HG03025 (cell line): ENCODE measurements around the gene OLAH.

ENCODE experiments used
- ATAC-seq: cut with Tn5 transposase; IDR thresholded peaks from one replicate; pipeline ENCODE4 v1.9.1; 2021; ENCODE audit warnings: mild to moderate bottlenecking, moderate library complexity; ENCODE audit not compliant: unreplicated experiment, low FRiP score

Gene OLAH

DNA sequence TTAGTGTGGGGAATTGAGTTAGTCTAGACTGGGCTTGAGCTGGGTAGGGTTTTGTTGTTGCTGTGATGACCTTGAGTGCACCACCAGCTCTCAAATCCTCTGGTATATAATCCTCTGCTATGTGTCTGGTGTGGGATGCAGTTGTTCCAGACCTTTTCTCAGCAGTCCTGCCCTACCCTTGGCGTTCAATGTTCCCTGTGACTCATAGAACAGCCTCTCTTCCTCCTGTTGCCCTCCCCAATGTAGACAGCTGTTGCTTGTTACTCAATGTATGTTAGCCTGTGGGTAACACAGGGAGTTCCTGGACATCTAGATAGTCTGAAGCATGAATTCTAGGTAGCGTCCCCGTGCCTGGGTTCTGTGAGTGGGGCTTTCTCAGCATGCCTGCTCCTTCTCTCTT is 25.1 kb downstream of the OLAH start:
- no peak for ATAC-seq

DNA sequence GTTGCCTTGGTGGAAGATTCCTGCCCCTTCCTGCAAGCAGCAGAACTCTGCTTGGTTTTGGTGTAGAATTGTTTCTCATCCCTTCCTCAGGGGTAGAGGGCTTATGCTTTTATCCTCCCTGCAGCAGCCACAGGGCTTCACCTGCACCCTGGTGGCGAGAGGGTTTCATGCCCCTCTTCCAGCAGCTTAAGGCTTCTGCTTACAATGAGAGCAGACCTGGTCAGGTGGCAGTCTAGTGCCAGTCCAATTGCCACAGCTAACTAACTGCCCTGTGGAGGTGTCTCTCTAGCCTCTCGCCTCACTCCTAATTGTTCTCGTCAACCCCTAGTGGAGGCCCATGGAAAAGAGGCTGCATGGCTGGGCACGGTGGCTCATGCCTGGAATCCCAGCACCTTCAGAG is 25.5 kb downstream of the OLAH start:
- ATAC-seq: no peak

DNA sequence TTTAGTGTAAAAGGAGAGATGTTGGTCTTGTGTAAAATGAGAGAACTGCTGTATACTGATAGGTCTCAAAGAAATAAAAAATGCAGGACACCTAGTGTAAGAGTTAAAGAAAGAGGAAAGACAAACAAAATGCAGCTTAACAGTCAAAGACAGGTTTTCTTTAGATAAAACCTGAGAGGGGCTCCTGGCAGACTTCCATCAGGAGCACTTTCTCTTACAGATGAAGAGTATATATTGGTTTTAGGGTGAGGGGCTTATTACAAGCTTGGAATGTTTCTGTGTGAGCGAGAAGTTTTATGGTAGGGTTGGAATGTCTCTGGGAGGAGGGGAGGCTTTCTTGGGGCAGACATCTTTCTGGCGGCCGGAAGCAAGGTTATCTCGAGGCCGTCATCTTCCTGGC is 28.6 kb downstream of the OLAH start:
- no peak for ATAC-seq

DNA sequence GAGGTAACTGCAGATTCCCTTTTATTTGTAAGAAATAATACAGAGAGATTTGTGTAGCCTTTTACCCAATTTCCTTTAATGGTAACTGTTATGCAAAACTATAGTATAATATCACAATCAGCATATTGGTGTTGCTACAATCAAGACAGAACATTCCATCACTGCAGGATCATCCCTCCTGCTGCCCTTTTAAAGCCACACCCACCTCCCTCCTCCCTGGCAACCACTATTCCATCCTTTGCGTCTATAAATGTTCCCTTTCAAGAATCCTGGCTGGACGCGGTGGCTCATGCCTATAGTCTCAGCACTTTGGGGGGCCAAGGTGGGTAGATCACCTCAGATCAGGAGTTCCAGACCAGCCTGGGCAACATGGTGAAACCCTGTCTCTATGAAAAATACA is 31.7 kb downstream of the OLAH start:
- no peak for ATAC-seq

DNA sequence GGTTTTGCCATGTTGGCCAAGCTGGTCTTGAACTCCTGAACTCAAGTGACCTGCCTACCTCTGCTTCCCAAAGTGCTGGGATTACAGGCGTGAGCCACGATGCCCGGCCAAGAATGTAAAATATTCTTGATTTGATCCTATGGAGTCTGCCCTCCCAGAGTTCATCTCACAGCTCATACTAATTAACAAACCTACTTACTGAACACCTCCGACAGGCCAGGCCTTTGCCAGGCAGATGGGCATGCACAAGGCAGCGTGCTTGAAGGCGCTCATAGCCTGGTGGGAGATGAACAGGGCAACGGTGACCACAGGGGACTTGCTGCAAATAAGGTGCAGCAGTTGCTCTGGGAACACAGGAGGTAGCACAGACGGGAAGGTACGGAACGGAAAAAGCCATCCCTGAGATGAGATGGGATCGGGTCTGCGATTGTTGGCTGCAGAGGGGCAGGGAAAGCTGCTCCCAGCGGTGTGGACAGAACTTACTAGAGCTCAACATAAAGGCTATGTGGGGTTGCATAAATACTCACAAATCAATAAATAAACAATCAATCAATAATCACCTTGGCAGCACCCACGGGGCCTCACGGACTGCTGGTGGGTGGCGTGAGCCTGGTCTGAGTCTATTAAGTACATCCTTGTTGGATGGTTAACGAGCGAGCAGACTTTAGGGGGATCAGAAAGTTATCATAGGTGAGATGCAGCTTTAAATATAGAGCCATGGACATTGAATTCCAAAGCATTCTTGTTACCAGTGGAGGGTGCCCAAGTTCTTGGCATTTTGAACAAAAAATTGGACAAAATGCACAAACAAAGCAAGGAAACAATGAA is 40.1 kb downstream of the OLAH start:
- no peak for ATAC-seq

DNA sequence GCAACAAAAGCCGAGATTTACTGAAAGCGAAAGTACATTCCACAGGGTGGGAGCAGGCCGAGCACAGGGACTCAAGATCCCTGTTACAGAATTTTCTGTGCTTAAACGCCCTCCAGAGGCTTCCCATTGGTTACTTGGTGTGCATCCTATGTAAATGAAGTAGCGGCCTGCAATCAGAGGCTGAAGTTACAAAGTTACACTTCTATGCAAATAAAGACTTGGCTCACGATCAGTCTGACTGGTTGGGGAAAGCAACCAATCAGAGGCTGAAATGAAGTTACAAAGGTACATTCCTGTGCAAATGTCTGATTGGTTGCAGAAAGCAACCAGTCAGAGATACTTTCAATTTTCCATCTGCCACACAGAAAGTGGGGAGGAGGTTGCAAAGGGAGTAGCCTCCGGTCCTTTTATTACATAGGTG is 40.8 kb downstream of the OLAH start:
- ATAC-seq: no peak

DNA sequence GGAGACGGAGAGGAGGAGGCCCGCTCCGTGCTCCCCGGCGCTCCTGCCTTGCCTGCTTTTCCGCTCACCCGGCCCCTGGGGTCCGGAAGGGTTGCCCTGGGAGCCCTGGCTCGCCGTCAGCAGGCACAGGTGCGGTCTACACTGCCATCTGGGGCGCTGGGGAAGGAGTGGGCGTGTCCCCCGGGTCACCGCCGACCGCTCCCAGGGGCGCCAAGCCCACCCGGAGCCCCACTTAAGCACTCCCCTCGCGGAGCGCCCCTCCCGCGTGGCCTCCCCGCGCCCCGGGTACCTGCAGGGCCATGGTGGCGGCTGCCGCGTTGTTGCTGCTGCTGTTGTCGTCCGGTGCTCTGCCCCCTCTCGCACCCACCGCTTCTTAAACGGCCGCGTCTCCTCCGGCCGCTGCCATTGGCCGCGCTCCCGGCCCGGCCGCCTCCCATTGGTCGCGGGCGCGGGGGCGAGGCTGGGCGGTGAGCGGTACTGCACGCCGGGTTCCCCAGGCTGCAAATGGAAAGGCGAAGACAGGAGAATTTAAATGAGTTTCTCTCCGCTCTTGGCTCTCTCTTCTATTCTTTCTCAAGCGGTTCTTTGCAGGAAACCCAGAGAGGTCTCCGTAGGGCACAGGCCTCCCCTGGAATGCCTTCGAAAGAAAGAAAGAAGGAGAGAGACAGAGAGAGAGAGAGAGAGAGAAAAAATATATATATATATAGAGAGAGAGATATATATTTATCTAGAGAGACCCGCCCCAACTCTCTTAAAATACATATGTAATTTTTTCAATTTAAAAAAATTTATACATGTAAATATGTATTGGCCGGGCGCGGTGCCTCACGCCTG is 44.9 kb downstream of the OLAH start, which contains the start of gene ACBD7:
Gene ACBD7 (minus strand): TSS at position 349 of the 834 bp plus-strand sequence. CDS start 48 bp downstream, at position 301.
- ATAC-seq: peak; percentile 98

DNA sequence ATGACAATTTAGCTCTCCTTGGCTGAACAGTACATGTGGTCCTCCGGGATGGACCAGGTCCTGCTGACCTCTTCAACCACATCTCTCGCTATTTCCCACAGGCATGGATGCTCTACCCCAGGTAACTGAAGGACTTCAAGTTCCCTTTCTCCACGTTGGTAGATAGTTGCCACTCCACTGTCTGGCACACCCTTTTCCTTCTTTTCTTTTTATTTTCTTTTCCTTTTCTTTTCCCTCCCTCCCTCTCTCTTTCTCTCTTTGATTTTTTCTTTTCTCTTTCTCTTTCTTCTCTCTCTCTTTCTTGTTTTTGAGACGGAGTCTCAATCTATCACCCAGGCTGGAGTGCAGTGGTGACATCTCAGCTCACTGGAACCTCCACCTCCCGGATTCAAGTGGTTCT is 47.7 kb downstream of the OLAH start:
- no peak for ATAC-seq

DNA sequence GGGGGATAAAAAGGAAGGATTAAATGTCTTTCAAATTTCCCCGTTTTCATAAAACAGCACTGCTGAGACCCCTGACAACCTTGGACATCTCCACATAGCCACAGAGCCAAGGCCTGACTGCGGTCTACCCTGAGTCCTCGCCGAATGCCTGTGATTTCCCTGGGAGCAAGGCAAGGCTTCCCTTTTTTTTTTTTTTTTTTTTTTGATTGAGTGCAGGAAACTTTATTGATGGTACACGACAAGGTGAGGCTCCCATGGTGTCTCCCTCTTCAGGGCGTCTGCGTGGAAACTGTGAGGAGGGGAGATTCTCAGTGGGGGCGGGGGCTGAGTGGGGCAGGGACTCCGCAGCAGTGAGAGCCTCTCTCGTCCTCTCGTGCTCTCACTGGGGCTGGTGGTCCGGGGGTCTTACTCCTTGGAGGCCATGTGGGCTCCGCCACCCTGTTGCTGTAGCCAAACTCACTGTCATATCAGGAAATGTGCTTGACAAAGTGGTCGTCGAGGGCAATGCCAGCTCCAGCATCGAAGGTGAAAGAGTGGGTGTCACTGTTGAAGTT is 49.2 kb downstream of the OLAH start:
- no peak for ATAC-seq

DNA sequence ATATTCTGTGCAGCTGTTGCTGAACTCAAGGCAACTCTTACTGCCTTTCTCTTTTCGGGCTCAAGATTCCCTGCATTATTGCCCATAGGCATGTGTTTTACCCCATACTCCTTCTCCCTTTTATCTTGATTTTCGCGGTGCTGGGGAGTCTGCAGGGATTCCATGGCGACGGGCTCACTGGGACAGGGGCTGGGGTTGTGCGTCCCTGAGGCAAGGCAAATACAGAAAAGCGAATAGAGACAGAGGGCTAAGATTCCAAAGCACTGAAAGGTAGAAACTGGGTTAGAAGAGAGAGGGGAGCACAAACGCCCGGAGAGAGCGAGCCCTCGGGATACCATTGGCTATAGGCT is 52.9 kb downstream of the OLAH start:
- ATAC-seq: peak; percentile 29

DNA sequence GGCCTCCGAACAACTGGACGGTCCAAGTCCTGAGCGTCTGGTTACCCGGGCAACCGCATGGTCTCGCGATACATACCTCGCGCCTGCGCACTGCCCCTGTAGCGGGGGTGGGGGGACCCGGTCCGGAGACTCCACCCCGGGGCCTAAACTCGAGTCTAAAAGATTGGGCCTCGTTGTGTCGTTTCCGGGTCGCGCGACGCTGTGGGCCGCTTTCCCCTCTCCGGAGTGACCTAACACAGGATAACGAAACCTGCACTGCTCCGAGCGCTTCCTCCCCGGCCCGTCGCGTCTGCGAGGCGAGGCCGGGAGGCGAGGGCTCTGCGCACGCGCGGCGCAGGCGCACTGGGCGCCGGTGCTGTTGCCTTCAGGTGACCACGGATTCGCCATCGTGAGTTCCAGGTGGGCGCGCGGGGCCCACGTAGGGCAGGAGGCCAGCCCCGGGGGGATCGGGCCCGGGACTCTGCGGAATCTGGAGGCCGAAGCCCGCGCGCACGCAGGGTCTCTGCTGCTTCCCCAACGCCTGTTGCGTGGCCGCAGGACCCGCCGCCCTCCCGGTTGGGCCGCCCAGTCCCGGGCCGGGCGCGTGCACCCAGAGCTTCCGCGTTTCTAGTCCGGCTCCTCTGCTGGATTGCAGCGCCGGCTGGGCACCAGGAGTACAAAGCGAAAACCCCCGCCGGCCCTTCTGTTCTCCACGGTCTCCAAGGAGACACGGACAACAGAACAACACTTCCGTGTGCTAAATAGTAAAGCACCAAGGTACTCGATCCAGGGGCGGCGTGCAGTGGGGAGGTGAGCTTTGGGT is 53.5 kb downstream of the OLAH start, which contains the start of gene RPP38:
Gene RPP38 (plus strand): TSS at position 345 of the 802 bp plus-strand sequence. CDS start 5,960 bp downstream, outside the sequence.
- peak; percentile 87 for ATAC-seq

DNA sequence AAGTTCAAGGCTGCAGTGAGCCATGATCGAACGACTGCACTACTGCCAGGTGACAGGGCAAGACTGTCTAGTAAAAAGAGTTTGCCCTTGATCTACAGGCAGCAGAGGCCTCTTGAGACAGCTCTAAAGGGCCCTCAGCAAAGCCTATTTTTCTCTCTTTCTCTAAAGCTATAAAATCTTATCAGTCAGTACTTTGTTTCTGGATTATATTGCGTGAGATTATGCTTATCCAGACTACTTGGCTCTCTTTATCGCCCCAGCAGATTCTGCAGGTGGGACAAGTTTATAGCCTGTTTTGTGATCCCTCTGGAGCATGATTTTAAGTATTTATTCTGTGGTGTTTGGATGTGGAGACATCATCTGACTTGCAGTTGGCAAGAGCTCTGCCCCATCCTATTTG is 56.1 kb downstream of the OLAH start:
- no peak for ATAC-seq

DNA sequence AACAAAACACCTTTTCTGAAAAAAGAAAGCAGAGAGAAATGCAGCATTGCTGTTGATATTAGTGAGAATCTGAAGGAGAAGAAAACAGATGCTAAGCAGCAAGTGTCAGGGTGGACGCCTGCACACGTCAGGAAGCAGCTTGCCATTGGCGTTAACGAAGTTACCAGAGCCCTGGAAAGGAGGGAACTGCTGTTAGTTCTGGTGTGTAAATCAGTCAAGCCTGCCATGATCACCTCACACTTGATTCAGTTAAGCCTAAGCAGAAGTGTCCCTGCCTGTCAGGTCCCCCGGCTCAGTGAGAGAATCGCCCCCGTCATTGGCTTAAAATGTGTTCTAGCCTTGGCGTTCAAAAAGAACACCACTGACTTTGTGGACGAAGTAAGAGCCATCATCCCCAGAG is 59.8 kb downstream of the OLAH start:
- ATAC-seq: no peak

DNA sequence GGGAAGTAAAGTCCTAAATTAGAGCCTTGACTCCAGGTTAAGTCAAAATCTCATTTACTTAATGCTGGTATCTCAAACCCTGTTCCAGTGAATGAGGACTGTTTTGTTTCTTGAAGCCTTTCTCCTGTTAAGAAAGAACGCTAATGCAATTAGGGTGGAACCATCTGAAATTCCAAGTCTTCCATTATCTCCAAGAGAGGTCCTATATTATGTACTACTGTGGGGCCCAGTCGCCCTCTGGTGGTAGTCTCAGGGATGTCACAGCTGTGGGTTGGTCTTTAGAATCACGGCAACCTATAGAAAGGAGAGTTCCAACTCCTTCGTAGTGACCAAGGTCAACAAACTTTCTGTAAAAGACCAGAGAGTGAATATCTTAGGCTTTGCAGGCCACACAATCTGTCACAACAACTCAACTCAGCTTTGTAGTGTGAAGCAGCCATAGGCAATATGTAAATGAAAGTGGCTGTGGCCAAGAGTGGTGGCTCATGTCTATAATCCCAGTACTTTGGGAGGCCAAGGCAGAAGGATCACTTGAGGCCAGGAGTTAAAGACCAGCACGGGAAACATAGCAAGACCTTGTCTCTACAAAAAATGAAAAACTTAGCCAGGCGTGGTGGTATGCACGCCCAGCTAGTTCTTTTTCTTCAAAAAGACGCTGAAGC is 62.7 kb downstream of the OLAH start:
- ATAC-seq: peak; percentile 69

DNA sequence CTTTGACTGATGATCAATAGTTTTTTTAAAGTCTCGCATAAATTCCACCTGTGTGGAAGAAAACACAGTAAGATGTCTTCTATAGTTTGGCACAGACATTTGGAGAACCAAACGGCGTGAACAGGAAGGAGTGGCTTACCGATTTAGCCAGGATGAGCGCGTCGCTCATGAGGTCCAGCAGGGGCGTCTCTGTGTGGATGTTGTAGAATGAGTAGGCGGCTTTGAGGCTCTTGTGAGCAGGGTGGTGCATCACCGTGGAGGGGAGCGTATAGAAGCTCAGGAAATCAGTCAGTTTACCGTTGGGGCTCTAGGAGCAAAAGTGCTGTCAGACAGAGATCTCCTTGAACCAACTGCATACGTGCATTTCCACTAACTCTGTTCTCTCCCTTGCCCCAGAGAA is 68.9 kb downstream of the OLAH start:
- no peak for ATAC-seq

DNA sequence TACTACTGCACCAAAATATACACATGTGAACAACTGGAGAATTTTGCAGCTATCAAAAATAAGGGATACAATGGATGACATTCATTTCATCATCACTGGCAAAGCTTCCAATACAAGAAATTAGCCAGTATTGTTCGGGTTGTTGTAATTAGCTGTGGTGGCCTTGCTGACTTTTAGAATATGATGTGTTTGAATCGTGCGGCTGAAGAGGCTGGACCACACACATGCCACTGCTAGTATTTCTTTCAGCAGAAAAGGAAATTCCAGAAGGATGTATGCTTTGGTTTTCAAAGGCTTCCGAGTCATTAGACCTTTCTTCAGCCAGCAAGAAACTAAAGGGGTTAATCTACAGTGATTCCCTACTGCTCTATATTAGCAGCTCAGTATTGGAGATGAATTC is 70.0 kb downstream of the OLAH start:
- ATAC-seq: no peak

DNA sequence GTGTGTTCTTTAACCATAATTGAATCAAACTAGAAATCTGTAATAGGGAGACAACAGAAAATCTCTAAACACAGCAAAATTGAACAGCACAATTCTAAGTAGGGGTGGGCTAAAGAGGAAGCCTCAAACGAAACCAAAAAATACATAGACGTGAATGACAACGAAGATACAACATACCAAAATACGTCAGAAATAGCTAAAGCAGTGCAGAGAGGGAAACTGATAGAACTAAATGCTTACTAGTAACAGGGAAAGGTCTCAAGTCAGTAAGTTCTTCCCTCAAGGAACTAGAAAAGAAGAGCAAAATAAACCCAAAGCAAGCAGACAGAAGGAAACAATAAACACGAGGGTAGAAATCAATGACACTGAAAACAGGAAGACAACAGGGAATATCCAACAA is 72.5 kb downstream of the OLAH start:
- ATAC-seq: no peak

DNA sequence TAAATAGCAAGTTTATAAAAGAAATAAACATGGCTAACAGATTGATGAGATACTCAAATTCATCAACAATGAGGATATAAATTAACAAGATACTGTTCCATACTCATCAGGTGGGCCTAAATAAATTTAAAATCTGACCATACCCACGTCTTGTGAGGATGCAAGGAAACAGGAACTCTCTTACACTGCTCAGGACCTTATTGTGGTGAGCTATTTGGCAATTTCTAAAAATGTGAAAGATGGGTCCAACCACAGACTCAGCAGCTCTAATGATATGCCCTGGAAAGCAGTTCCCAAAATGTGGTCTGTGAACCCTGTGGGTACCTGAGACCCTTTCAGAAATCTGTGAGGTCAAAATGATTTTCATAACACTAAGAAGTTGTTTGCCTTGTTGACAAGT is 74.9 kb downstream of the OLAH start:
- no peak for ATAC-seq

DNA sequence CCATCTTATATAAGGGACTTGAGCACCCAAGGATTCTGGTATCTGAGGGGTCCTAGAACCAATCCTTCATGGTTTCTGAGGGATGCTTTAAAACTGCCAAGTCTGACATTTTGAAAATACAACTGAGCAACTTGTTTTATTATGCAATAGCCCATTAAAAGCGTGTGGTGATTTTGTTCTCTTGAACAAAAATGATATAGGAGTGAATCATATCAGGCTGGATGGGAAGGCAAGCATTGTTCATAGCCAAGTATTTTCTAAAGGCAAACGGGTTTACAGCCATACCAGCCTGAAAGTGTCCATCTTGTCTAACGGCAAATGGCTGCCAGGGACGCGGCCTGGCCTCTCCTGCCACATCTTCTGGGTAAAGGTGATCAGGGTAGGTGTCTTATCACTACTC is 76.8 kb downstream of the OLAH start:
- ATAC-seq: no peak

DNA sequence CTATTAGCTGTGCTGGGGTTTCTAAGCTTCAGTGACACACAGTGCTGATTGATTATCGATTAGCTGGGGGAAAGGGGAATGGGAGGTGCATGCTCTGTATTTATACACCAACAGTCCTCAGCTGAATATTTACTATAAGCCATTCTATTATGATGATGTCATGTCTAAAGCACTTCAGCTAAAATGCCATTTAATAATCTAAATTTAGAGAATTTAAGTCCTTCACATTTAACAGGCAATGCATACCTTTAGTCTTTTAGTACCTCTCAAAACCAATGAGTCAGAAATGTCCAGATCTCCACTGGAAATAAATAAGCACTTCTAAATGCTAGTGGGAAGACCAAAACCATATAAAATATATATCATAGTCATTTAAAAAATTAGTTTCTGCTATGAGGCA is 78.0 kb downstream of the OLAH start:
- ATAC-seq: no peak
